ENCODE measurements around the gene LIPM.

LIPM gene

GRCh38 chr10:88840881-88841280 is 38.4 kb downstream of the LIPM start:
- DNase-seq (ENCODE audit: low read depth), result no peak

GRCh38 chr10:88841316-88842111 is 39.0 kb downstream of the LIPM start:
- no peak for DNase-seq (ENCODE audit: low read depth)

- DNase-seq (ENCODE audit: low read depth), result no peak
Measured at GRCh38 chr10:88843171-88843570, 40.6 kb downstream of the LIPM start.

GRCh38 chr10:88848499-88848898 is 46.0 kb downstream of the LIPM start:
- DNase-seq (ENCODE audit: low read depth), result no peak

- DNase-seq (ENCODE audit: low read depth), result no peak
Measured at GRCh38 chr10:88849234-88849633, 46.7 kb downstream of the LIPM start.

GRCh38 chr10:88850712-88851111 is 48.2 kb downstream of the LIPM start:
- DNase-seq (ENCODE audit: low read depth), result no peak

- no peak for DNase-seq (ENCODE audit: low read depth)
Measured at GRCh38 chr10:88851706-88852105, 49.2 kb downstream of the LIPM start, which contains the start of gene ANKRD22. TSS of gene ANKRD22 (minus strand) at chr10:88851844. CDS start at chr10:88851607, 237 bp downstream.

- DNase-seq (ENCODE audit: low read depth), result no peak
Measured at GRCh38 chr10:88852327-88852726, 49.8 kb downstream of the LIPM start.

GRCh38 chr10:88853155-88853881 is 50.8 kb downstream of the LIPM start:
- DNase-seq (ENCODE audit: low read depth), result no peak

- DNase-seq (ENCODE audit: low read depth), result no peak
Measured at GRCh38 chr10:88854684-88855083, 52.2 kb downstream of the LIPM start.

GRCh38 chr10:88857831-88858230 is 55.3 kb downstream of the LIPM start:
- DNase-seq (ENCODE audit: low read depth), result no peak

- DNase-seq (ENCODE audit: low read depth), result no peak
Measured at GRCh38 chr10:88858491-88858890, 56.0 kb downstream of the LIPM start.

GRCh38 chr10:88861036-88861435 is 58.5 kb downstream of the LIPM start:
- no peak for DNase-seq (ENCODE audit: low read depth)

GRCh38 chr10:88865281-88865876 is 62.8 kb downstream of the LIPM start:
- no peak for DNase-seq (ENCODE audit: low read depth)

GRCh38 chr10:88866454-88866853 is 63.9 kb downstream of the LIPM start:
- no peak for DNase-seq (ENCODE audit: low read depth)

GRCh38 chr10:88870089-88870488 is 67.6 kb downstream of the LIPM start:
- DNase-seq (ENCODE audit: low read depth), result no peak
